GM12892 (cell line): Measurements from ENCODE around the gene PSMB8.
A peak's percentile ranks its signal among the peaks of the same experiment; 100 is the strongest.

Experiments used
- DNase-seq: peaks from one replicate; pipeline ENCODE4 v3.0.0; 2011; ENCODE audit not compliant: insufficient read length
- FAIRE-seq: peaks from 2 replicates; lab custom pipeline; 2011; peaks lifted over from hg19 to GRCh38; lab: Jason Lieb, UNC
- POLR2A ChIP-seq: IDR thresholded peaks from 2 replicates; pipeline ENCODE4 v1.6.1; 2011; ENCODE audit warnings: low read depth, low read length, control low read depth
- POLR2AphosphoS5 ChIP-seq: IDR thresholded peaks from 2 replicates; pipeline ENCODE4 v1.6.1; 2011; ENCODE audit warnings: low read depth, low read length, control low read depth
- TAF1 ChIP-seq: IDR thresholded peaks from 2 replicates; pipeline ENCODE4 v1.6.1; 2011; ENCODE audit warnings: low read depth, mild to moderate bottlenecking, control low read depth, low read length, borderline replicate concordance

Gene PSMB8

GRCh38 chr6:32842690-32843089 lies 1.2 kb downstream of the PSMB8 start:
- FAIRE-seq: peak; percentile 44
- no peak for TF ChIP-seq POLR2A
- TF ChIP-seq TAF1: no peak
- no peak for TF ChIP-seq POLR2AphosphoS5
- DNase-seq: no peak

- TF ChIP-seq TAF1 (no peak), POLR2AphosphoS5 (peak; percentile 14; the same call in 1 of the 2 replicates)
- FAIRE-seq (no peak), DNase-seq (no peak)
These were observed 1.7 kb downstream of the PSMB8 start for GRCh38 chr6:32842021-32842650.

- no peak for DNase-seq
- peak; percentile 92 for FAIRE-seq
- TF ChIP-seq TAF1 (no peak), POLR2A (peak; percentile 41; the same call in 1 of the 2 replicates), POLR2AphosphoS5 (no peak)
These were observed 3.1 kb downstream of the PSMB8 start for GRCh38 chr6:32840604-32841246.

- DNase-seq (no peak), FAIRE-seq (no peak)
- TF ChIP-seq POLR2AphosphoS5 (no peak), POLR2A (no peak), TAF1 (no peak)
These were observed 4.5 kb downstream of the PSMB8 start for GRCh38 chr6:32839356-32839755.

GRCh38 chr6:32838114-32838958 lies 5.5 kb downstream of the PSMB8 start, which contains the start of gene TAP2:
Gene TAP2, minus strand, starts transcription at chr6:32838739. Its CDS starts 506 bp downstream, at chr6:32838233.
- DNase-seq (peak; percentile 94), FAIRE-seq (peak; percentile 93)
- peak; percentile 86 for TF ChIP-seq POLR2A
- TF ChIP-seq TAF1: peak; percentile 80; the same call in 1 of the 2 replicates
- peak; percentile 88; the same call in 1 of the 2 replicates for TF ChIP-seq POLR2AphosphoS5

DNA sequence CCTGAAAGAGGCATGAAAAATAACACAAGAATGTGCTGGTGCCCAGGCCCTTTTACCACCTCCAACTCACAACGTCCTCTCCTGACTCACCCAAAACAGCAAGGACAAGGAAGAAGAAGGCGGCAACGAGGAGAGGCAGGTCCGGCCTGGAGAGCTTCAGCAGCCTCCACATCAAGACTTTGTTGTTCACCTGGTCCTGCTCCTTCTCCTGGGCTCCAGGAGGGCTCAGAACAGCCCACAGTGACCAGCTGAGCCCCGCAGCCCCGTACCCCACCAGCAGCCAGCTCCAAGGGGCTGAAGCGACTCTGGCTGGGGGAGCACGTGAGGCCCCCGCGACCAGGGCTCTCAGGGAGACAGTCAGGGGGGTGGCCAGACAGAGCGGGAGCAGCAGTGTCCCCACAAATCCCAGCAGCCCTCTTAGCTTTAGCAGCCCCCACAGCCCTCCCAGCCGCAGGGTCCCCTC lies 6.2 kb downstream of the PSMB8 start:
- TF ChIP-seq POLR2A (no peak), POLR2AphosphoS5 (no peak; the same call in 1 of the 2 replicates), TAF1 (no peak)
- FAIRE-seq (no peak), DNase-seq (no peak)

DNA sequence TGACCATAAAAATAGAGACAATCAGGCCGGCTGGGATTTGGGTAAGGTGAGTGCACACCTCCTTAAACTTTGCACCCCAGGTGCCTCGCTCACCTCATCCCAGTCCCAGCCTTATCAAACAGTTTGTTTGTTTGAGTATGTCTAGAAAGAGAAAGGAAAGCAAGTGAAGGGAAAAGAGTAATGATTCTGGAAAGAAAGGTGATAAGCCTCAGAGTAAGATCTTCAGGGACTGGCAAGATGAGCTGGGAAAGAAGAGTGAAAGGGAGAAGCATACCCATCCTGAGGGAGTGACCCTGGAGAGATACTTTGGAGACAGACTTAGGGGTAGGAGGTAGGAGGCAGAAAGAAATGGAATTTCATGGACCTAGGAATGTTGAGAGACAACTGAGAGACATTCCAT lies 7.0 kb downstream of the PSMB8 start:
- DNase-seq (no peak), FAIRE-seq (no peak)
- TF ChIP-seq POLR2A (no peak), POLR2AphosphoS5 (no peak), TAF1 (no peak)

DNA sequence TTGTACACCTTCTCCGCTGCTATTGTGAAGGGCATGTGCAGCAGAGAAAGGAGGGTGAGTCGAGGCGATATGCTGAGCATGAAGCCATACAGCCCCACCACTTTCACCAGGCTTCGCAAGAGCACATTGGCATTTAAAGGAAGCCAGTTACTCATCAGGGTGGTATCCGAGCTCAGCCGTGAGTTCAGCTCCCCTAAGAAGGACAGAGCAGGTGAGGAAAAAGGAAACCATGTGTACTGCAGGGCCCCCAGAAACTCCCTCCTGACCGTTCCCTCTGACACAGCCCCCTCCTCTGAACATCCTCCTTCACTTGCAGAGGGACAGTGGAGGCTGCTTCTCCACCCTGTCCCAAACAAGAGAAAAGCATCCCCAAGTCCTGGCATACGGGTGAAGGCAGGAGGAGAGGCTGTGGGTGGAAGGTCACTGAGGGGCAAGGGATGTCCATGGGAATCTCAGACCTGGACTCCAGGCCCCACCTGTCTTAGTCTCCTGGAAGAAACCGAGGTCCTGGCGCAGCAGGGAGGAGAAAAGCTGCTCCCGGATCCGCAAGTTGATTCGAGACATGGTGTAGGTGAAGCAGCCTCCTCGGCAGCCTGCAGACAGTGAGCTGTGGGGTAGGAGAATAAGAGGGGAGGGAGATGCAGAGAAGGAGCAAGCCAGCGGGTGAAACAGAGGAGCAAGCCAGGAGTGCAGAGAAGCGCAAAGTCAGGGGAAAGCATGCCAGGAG lies 8.5 kb downstream of the PSMB8 start:
- no peak for TF ChIP-seq TAF1
- no peak for TF ChIP-seq POLR2A
- TF ChIP-seq POLR2AphosphoS5: no peak
- FAIRE-seq: no peak
- DNase-seq: no peak

GRCh38 chr6:32833664-32834063 lies 10.2 kb downstream of the PSMB8 start:
- FAIRE-seq: no peak
- no peak for DNase-seq
- TF ChIP-seq POLR2AphosphoS5 (no peak), TAF1 (no peak), POLR2A (no peak)

DNA sequence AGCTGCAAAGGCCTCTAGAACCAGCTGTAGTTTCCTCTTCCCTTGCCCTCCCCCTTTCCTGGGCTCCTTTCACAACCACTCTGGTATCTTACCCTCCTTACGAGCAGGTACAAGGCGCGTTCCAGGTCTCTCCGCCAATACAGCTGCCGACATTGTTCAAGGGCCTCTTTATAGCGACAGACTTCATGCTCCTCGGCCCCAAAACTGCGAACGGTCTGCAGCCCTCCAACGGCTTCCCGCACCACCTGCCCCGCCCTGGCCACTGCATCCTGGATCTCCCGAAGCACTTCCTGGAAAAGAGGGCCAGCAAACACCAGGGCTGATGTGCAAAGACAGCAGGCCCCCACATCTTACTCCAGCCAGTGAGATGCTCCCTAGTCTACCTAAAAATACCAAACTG lies 11.3 kb downstream of the PSMB8 start:
- no peak for DNase-seq
- TF ChIP-seq TAF1: no peak
- no peak for TF ChIP-seq POLR2AphosphoS5
- no peak; the same call in 1 of the 2 replicates for TF ChIP-seq POLR2A
- no peak for FAIRE-seq
